ENCODE data around the gene RNF19B.

Gene RNF19B

DNA sequence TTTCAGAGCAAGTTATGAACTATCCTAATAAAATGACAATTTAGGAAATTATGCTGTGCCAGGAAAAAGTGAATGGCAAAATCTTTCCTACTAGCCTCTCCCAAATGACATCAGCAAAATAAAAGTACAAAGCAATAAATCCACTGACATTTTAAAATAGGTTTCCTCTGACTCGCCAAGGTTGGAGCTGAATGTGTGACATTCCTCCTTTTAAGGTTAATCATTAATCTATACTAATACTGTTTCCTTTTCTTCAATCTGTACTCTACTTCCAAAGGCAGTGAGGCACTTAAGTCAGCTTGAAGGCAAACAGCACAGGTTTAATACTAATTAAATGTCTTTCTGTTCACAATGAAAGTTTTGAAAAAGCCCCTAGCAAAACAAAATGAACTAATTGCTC lies 15.7 kb downstream of the RNF19B start:
- no peaks in the 10 kb centered on the region for H3K27me3 ChIP-seq (ENCODE audit: insufficient read depth, poor library complexity, severe bottlenecking)
- DNase-seq (ENCODE audit: low read depth in 1 of 2, low spot score in 1 of 2), result no peak
- no peak overlapping the region for H3K27ac ChIP-seq (replicated peaks)
- TF ChIP-seq, protein P1, sequence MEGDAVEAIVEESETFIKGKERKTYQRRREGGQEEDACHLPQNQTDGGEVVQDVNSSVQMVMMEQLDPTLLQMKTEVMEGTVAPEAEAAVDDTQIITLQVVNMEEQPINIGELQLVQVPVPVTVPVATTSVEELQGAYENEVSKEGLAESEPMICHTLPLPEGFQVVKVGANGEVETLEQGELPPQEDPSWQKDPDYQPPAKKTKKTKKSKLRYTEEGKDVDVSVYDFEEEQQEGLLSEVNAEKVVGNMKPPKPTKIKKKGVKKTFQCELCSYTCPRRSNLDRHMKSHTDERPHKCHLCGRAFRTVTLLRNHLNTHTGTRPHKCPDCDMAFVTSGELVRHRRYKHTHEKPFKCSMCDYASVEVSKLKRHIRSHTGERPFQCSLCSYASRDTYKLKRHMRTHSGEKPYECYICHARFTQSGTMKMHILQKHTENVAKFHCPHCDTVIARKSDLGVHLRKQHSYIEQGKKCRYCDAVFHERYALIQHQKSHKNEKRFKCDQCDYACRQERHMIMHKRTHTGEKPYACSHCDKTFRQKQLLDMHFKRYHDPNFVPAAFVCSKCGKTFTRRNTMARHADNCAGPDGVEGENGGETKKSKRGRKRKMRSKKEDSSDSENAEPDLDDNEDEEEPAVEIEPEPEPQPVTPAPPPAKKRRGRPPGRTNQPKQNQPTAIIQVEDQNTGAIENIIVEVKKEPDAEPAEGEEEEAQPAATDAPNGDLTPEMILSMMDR (IDR thresholded peaks at IDR 0.05; ENCODE audit: insufficient read depth, low read length), result no peak
- TF ChIP-seq, protein P2, sequence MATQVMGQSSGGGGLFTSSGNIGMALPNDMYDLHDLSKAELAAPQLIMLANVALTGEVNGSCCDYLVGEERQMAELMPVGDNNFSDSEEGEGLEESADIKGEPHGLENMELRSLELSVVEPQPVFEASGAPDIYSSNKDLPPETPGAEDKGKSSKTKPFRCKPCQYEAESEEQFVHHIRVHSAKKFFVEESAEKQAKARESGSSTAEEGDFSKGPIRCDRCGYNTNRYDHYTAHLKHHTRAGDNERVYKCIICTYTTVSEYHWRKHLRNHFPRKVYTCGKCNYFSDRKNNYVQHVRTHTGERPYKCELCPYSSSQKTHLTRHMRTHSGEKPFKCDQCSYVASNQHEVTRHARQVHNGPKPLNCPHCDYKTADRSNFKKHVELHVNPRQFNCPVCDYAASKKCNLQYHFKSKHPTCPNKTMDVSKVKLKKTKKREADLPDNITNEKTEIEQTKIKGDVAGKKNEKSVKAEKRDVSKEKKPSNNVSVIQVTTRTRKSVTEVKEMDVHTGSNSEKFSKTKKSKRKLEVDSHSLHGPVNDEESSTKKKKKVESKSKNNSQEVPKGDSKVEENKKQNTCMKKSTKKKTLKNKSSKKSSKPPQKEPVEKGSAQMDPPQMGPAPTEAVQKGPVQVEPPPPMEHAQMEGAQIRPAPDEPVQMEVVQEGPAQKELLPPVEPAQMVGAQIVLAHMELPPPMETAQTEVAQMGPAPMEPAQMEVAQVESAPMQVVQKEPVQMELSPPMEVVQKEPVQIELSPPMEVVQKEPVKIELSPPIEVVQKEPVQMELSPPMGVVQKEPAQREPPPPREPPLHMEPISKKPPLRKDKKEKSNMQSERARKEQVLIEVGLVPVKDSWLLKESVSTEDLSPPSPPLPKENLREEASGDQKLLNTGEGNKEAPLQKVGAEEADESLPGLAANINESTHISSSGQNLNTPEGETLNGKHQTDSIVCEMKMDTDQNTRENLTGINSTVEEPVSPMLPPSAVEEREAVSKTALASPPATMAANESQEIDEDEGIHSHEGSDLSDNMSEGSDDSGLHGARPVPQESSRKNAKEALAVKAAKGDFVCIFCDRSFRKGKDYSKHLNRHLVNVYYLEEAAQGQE (IDR thresholded peaks at IDR 0.05; ENCODE audit: insufficient replicate concordance, low read depth), result no peak
- TF ChIP-seq SPI1 (IDR thresholded peaks at IDR 0.05; ENCODE audit: borderline replicate concordance, low read depth) (no peak), GABPA (IDR thresholded peaks at IDR 0.05; ENCODE audit: low read depth) (no peak), POLR2AphosphoS5 (IDR thresholded peaks at IDR 0.05; ENCODE audit: low read depth) (no peak)
- no peak overlapping the region for H3K4me3 ChIP-seq (replicated peaks; ENCODE audit: insufficient read depth, low read length)

DNA sequence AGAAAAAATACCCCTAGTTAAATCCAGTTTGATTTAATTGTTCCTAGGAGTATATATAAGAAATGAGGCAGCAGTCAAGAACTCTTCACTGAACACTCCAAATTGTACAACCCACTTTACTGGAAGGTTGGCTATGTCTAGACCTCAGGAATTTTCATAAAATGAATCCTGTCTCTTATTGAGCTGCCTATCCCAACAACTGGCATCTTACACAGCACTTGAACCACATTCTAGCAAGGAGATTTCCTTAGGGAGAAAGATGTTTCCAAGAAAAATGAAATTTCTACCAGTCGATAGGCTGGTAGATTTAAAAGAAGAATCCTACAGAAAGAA lies 16.3 kb downstream of the RNF19B start:
- DNase-seq (ENCODE audit: low read depth in 1 of 2, low spot score in 1 of 2), result no peak
- H3K4me3 ChIP-seq (replicated peaks; ENCODE audit: insufficient read depth, low read length), result no peak overlapping the region
- H3K27ac ChIP-seq (replicated peaks), result no peak overlapping the region
- H3K27me3 ChIP-seq (ENCODE audit: insufficient read depth, poor library complexity, severe bottlenecking), result no peaks in the 10 kb centered on the region
- TF ChIP-seq POLR2AphosphoS5 (IDR thresholded peaks at IDR 0.05; ENCODE audit: low read depth) (no peak), GABPA (IDR thresholded peaks at IDR 0.05; ENCODE audit: low read depth) (no peak), SPI1 (IDR thresholded peaks at IDR 0.05; ENCODE audit: borderline replicate concordance, low read depth) (no peak)
- TF ChIP-seq, protein P1 (IDR thresholded peaks at IDR 0.05; ENCODE audit: insufficient read depth, low read length), result no peak
- TF ChIP-seq, protein P2 (IDR thresholded peaks at IDR 0.05; ENCODE audit: insufficient replicate concordance, low read depth), result no peak

DNA sequence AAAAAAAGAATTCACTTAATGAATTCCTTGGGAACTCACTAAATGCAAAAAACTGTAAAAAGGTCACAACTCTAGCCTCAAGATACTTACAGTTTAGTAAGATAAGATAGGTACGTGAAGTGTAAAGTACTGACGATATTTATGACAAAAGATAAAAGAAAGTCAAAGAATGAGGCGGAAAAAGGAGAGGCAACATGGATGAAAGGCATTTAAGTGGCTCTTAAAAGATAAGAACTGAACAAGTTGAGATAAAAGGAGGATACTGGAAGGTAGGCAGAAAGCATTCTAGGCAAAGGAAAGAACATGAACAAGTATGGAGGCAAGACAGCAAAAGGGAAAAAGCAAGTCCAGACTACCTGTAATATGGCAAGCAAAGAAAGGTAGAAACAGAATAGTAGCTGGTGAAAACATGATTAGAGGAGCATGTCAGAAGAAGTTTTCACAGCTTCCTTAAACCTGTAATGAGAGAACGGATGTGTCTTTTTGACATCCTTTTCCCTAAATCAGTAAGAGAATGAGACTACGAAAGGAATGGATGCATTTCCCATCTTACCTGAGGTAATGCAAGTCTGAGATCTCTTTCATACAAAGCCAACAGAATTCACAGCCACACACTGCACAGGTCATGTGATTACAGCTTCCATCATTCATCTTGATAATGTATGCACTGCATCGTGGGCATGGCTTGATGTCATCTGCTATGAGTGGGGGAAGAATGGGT lies 16.8 kb downstream of the RNF19B start:
- Histone ChIP-seq H3K4me3 (replicated peaks; ENCODE audit: insufficient read depth, low read length) (no peak overlapping the region), H3K27ac (replicated peaks) (no peak overlapping the region), H3K27me3 (ENCODE audit: insufficient read depth, poor library complexity, severe bottlenecking) (no peaks in the 10 kb centered on the region)
- no peak for DNase-seq (ENCODE audit: low read depth in 1 of 2, low spot score in 1 of 2)
- TF ChIP-seq, protein P2 (IDR thresholded peaks at IDR 0.05; ENCODE audit: insufficient replicate concordance, low read depth), result no peak
- no peak for TF ChIP-seq POLR2AphosphoS5 (IDR thresholded peaks at IDR 0.05; ENCODE audit: low read depth)

Measured in HL-60 (cell line).